Kidney glomerular epithelial cell (primary cell): ENCODE measurements around the gene SYNE1.
A peak's percentile ranks its signal among the peaks of the same experiment; 100 is the strongest.
"Not testable (repeated sequence)": the region's sequence is repeated elsewhere in the genome, so short reads cannot be mapped to it uniquely, and the experiment has no call there.

Experiments
- DNase-seq: peaks from one replicate; lab custom pipeline; 2025; lab: John Stamatoyannopoulos, UW

The SYNE1 gene

GRCh38 chr6:152176268-152176667 lies 460.9 kb downstream of the SYNE1 start:
- DNase-seq: no peak

GRCh38 chr6:152173957-152174356 lies 463.2 kb downstream of the SYNE1 start:
- DNase-seq: no peak

- DNase-seq: no peak
Observed at GRCh38 chr6:152173321-152173720, 463.8 kb downstream of the SYNE1 start.

- peak; percentile 69 for DNase-seq
Observed at GRCh38 chr6:152170702-152171667, 466.2 kb downstream of the SYNE1 start.

- no peak for DNase-seq
Observed at GRCh38 chr6:152170313-152170701, 466.9 kb downstream of the SYNE1 start.

GRCh38 chr6:152167641-152168603 lies 469.2 kb downstream of the SYNE1 start:
- DNase-seq: no peak

GRCh38 chr6:152166897-152167296 lies 470.3 kb downstream of the SYNE1 start:
- DNase-seq: no peak

GRCh38 chr6:152166497-152166896 lies 470.7 kb downstream of the SYNE1 start:
- DNase-seq: no peak

GRCh38 chr6:152164957-152165356 lies 472.2 kb downstream of the SYNE1 start:
- DNase-seq: no peak

- no peak for DNase-seq
Observed at GRCh38 chr6:152161501-152161900, 475.7 kb downstream of the SYNE1 start.

GRCh38 chr6:152160346-152160745 lies 476.8 kb downstream of the SYNE1 start:
- DNase-seq: no peak

- DNase-seq: no peak
Observed at GRCh38 chr6:152155792-152156191, 481.4 kb downstream of the SYNE1 start.

GRCh38 chr6:152154559-152155356 lies 482.4 kb downstream of the SYNE1 start:
- DNase-seq: no peak

- no peak for DNase-seq
Observed at GRCh38 chr6:152151920-152152319, 485.2 kb downstream of the SYNE1 start.

GRCh38 chr6:152150196-152150595 lies 487.0 kb downstream of the SYNE1 start:
- DNase-seq: no peak

GRCh38 chr6:152148412-152148811 lies 488.8 kb downstream of the SYNE1 start:
- no peak for DNase-seq

- DNase-seq: no peak
Observed at GRCh38 chr6:152147269-152147668, 489.9 kb downstream of the SYNE1 start.

GRCh38 chr6:152146385-152146784 lies 490.8 kb downstream of the SYNE1 start:
- no peak for DNase-seq

- DNase-seq: no peak
Observed at GRCh38 chr6:152143359-152143758, 493.8 kb downstream of the SYNE1 start.

GRCh38 chr6:152142105-152142504 lies 495.1 kb downstream of the SYNE1 start:
- no peak for DNase-seq

GRCh38 chr6:152138344-152138743 lies 498.8 kb downstream of the SYNE1 start:
- not testable (repeated sequence) for DNase-seq

GRCh38 chr6:152136449-152136825 lies 500.7 kb downstream of the SYNE1 start:
- DNase-seq: no peak
